Stimulated activated CD4-positive, alpha-beta T cell treated with anti-CD3 and anti-CD28 coated beads, TNF-alpha, amount 100 ng/mL, for 24 hours (primary cell): ENCODE data around the gene CMIP.

Experiments used
- DNase-seq, 3 experiments: peaks; one replicate each; pipeline ENCODE4 v3.0.0-alpha.2; 2020; ENCODE audit warnings: low read depth in 3 of 3

CMIP gene

GRCh38 chr16:81624760-81625543 lies 180.3 kb downstream of the CMIP start:
- no peak for DNase-seq

GRCh38 chr16:81625544-81626153 lies 181.0 kb downstream of the CMIP start:
- DNase-seq, result no peak

GRCh38 chr16:81626181-81626674 lies 181.6 kb downstream of the CMIP start:
- DNase-seq, result peak in 2 of 3 experiments; percentile 9 to 27

- no peak for DNase-seq
These were observed 182.4 kb downstream of the CMIP start for GRCh38 chr16:81627024-81627423.

GRCh38 chr16:81627729-81628244 lies 183.2 kb downstream of the CMIP start:
- no peak for DNase-seq

- DNase-seq, result no peak
These were observed 184.6 kb downstream of the CMIP start for GRCh38 chr16:81629034-81629802.

GRCh38 chr16:81629896-81630634 lies 185.5 kb downstream of the CMIP start:
- no peak for DNase-seq

- no peak for DNase-seq
These were observed 186.0 kb downstream of the CMIP start for GRCh38 chr16:81630635-81631031.

- DNase-seq, result peak; percentile 59 to 79 (median 61)
These were observed 188.0 kb downstream of the CMIP start for GRCh38 chr16:81632392-81633146.

GRCh38 chr16:81633147-81633619 lies 188.6 kb downstream of the CMIP start:
- peak in 1 of 3 experiments; percentile 16 for DNase-seq

- DNase-seq, result no peak
These were observed 189.2 kb downstream of the CMIP start for GRCh38 chr16:81633680-81634379.

GRCh38 chr16:81634380-81635062 lies 189.9 kb downstream of the CMIP start:
- DNase-seq, result no peak

- no peak for DNase-seq
These were observed 190.7 kb downstream of the CMIP start for GRCh38 chr16:81635063-81635937.

- no peak for DNase-seq
These were observed 191.8 kb downstream of the CMIP start for GRCh38 chr16:81636298-81636993.

GRCh38 chr16:81637336-81638235 lies 193.0 kb downstream of the CMIP start:
- no peak for DNase-seq

GRCh38 chr16:81638286-81638945 lies 193.8 kb downstream of the CMIP start:
- no peak for DNase-seq
